Transverse colon (tissue), 4 donors: ENCODE measurements around the gene EIF4EBP2.

Experiments
- CTCF ChIP-seq, 5 experiments: fragments of 200-600 bp in 3 of 5; fragments of 450-650 bp in 2 of 5; sonication (generic) in 3 of 5; IDR thresholded peaks; 1 replicate in 2 of 5; 2 replicates in 3 of 5; pipeline ENCODE4 v1.5.1; 2016 to 2017; ENCODE audit warnings: antibody characterized with exemption in 5 of 5, inconsistent platforms in 3 of 5, mild to moderate bottlenecking in 2 of 5, moderate library complexity in 1 of 5
- POLR2AphosphoS5 ChIP-seq, 3 donors: sonication (generic); formaldehyde crosslinking; IDR thresholded peaks; one replicate each; pipeline ENCODE4 v1.6.1; 2016; ENCODE audit warnings: antibody characterized with exemption in 3 of 3

- TF ChIP-seq POLR2AphosphoS5 (IDR thresholded peaks at IDR 0.05) (no peak), CTCF (IDR thresholded peaks at IDR 0.05) (peak; percentile 73 to 82 (median 80))
Measured at GRCh38 chr10:70461397-70462348, 57.7 kb downstream of the EIF4EBP2 start.
